ENCODE measurements around the gene LUC7L2.
"Not testable (repeated sequence)": the region's sequence is repeated elsewhere in the genome, so short reads cannot be mapped to it uniquely, and the experiment has no call there.

The LUC7L2 gene

DNA sequence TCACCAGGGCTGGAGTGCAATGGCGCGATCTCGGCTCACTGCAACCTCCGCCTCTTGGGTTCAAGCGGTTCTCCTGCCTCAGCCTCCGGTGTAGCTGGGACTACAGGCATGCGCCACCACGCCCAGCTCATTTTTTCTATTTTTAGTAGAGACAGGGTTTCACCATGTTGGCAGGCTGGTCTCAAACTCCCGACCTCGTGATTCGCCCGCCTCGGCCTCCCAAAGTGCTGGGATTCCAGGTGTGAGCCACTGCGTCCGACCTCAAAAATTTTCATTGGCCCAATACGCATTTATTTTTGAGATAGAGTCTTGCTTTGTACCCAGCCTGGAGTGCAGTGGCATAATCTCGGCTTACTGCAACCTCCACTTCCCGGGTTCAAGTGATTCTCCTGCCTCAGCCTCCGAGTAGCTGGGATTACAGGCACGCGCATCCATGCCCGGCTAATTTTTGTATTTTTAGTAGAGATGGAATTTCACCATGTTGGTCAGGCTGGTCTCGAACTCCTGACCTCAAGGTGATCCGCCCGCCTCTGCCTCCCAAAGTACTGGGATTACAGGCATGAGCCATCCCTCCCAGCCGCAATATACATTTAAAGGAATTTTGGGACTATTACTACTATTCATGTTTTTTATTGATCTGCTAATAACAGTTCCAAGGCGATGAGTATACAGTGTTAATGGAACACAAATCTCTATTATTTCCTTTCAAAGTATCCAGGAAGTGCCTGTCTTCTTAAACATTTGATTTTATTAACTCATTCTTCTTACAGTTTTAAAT is 1.8 kb upstream of the LUC7L2 start:
- not testable (repeated sequence) for DNase-seq

DNA sequence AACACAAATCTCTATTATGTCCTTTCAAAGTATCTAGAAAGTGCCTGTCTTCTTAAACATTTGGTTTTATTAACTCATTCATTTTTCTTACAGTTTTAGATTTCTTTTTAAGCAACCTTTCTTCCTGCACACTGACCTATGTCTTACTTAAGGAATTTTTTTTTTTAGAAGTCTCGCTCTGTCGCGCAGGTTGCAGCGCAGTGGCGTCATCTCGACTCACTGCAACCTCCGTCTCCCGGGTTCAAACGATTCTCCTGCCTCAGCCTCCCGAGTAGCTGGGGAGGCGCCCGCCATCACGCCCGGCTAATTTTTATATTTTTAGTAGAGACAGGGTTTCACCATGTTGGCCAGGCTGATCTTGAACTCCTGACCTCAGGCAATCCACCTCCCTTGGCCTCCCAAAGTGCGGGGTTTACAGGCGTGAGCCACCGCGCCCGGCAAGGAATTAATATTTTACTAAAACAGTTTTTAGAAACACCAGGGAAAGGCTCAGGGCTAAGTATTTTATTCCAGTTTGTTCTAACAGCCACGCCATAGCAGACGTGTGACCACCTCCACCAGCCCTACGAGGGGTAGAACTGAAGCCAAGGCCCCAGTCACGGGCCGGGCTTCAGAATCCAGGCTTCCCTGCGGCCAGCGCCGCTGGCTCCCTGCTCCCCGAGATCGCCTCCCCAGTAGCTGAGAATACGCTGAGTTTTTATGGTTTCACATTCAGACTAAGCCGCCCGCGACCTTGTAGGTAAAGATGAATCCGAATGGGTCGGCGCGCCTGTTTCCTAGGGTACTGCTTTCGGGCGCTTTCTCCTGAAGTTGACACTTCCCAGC is 941 bp upstream of the LUC7L2 start:
- peak; percentile 67 for DNase-seq

DNA sequence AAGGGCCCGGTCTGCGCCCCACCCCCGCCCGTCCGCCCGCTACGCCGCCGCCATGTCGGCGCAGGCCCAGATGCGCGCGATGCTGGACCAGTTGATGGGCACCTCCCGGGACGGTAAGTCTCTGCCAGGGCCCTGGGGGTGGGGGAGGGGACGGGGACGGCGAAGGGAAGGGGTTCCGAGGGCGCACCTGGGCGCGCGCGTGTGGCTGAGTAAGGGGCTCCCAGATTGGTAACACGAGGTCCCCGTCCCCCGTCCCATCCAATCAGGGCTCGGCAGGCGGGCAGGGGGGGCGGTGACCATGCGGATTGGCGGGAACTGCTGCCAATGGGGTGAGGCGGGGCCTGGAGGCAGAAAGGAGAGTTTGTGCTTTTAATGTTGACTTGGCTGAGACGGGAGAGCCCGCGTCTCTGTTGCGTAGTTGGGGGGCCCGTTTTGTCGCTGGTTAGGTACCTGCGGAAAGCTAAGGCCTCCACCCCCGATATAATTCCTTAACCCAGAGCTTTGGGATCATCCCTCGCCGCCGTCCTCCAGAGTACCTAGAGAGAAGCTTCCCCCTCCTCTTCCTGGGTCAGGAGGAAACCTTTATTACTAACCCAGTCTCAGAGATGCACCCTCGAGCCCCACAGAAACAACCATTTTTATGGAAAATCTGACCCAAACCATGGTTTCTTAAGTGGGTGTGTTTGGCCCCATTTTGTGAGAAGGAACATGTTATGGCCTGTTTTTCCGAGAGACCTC is 685 bp downstream of the LUC7L2 start:
- DNase-seq, result peak; percentile 85

DNA sequence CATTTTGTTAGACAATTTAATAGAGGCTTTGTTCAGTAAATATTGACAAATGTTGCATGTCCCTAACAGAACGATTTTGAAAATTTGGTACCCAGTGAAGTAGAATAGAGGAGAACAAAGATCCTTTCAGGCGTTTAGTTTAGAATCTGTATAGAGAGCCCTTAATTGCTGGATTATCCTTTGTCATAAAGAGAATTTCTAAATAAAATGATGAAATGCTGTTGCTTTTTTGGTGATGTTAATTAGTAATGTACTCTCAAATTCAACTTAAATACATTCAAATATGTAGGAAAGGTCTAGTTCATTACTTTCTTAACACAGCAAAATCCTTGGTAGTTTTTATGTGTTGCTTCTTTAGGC is 1.2 kb downstream of the LUC7L2 start:
- DNase-seq, result peak; percentile 10

DNA sequence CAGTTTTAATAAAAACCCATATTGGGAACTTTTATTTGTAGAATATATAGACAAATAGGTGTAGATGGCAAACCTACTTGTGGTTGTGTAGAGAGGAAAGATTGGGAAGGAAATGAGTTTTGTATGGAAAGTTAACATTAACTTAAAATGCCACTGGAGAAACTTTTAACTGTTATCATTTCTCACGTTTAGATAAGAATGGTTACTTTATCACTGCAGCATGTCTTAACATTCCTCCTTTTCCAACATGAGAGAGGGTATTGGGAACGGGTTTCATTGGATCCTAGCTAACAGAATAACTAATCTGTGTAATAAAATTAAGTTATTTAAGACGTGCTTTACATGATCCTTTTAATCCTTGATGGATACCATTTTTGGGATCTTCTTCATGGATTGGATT is 1.8 kb downstream of the LUC7L2 start:
- no peak for DNase-seq

DNA sequence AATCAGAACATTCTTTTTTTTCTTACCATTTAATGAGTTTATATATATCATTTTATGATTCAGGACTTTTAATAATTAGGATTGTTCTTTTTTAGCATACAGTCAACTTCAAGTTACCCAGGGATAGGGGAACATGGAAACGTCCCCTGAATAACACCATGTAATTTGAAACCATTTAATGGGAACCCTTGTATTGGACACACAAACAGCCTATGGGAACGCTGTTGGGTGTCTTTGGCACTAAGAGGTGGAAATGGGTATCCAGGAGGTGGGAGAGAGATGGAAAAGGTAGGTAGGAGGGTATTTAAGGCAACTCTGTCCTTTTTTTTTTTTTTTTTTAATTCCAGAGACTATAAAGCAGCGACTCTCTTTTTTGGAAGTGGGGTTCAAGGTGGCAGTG is 2.6 kb downstream of the LUC7L2 start:
- no peak for DNase-seq

DNA sequence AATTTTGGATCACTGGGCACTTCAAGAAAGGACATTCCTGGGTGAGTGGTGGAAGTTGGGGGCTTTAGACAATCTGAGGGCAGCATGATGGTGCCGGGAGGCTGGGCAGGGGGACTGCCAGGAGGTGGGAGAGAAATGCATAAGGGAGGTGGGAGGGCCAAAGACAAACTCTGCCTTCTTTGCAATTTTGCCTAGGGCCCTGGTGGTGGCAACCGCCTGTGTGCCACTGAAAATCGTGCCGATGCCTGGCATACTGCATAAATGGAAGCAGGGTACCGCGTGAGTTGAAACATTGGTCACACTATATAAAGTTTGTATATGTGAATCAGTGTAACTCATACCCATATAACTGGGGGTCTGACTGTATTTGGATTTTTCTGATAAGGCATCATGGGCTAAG is 3.3 kb downstream of the LUC7L2 start:
- no peak for DNase-seq

DNA sequence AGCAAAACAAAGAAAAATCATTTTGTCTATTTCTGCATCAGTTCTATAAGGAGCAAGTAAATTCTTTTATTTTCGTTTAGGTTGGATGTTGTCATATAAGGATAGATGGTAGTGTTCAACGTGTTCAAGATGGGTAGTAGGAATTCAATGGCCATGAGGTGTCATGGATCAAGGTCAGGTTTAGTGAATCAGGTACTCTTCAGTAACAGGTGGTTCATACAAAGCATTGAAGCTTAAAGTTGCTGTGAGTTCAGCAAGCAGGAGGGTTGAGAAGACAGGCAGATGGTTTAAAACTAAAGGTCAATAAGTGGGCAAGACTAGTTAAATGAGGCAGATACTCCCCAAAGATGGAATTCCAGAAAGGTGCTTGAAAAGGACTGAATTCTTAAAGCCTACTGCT is 5.6 kb downstream of the LUC7L2 start:
- no peak for DNase-seq

DNA sequence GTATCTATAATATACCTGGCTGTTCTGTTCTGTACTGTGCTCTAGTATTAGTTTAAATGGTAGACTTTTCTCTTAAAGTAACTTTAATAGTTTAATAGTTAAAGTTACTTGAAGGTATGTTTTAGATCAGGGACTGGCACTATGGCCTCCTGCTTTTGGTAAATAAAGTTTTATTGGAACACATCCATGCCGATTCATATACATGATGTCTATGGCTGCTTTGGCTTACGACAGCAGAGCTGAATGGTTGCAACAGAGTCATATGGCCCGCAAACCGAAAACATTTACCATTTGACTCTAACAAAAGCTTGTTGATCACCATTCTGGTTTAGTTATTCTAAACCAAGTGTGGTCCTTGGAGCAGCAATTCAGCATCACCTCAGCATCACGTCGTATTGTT is 6.7 kb downstream of the LUC7L2 start:
- DNase-seq, result no peak

DNA sequence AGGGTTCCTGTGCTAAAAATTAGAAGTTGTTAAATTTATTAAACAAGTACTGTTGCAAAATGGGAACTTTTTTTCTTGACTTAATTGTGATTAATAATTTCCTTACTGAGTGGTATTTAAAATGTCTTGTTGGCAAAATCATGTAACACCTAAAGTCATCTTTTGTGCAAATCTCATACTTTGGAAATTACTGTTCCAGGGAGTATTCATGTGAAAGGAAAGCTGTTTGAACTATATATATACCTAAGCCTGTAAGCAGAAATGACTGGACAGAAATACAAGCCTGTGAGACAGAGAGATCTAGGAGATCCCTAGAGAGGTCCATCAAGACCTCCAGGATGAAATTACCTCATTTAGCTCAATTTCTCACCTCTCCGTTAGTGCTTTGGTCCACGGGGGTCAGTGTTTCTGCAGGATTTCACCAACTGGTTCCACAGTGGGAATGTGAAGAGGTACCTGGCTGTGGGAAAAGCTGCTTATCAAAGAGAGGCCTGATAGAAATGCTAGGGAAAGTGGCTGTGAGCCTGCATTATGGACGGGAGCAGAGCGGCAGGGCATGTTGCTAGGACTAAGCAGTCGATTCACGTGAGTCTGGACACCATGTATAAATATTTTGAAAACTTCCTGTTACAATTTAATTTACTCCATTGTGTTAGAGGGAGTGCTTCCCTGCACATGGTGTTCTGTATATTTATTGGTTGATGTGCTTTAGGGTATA is 7.9 kb downstream of the LUC7L2 start:
- DNase-seq, result no peak

DNA sequence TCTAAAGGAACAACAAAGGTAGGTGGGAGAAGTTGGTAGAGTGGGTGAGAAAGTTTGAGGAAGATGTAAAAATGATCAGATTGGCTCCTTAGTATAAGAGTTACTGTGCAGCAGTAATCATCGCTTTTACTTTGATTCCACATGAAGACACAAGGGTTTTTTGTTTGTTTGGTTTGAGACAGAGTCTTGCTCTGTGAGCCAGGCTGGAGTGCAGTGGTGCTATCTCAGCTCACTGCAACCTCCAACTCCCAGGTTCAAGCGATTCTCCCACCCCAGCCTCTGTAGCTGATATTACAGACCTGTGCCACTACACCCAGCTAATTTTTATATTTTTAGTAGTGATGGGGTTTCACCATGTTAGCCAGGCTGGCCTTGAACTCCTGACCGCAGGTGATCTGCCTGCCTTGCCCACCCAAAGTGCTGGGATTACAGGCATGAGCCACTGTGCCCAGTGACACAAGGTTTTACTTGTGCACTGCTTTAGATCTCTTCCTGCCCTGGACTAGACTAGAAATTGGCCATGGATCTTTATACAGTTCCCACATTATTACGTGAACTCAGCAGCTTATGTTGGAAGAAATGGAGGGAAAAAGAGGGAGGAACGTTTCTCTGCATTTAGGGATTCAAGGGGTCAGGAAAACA is 10.7 kb downstream of the LUC7L2 start:
- DNase-seq, result no peak

DNA sequence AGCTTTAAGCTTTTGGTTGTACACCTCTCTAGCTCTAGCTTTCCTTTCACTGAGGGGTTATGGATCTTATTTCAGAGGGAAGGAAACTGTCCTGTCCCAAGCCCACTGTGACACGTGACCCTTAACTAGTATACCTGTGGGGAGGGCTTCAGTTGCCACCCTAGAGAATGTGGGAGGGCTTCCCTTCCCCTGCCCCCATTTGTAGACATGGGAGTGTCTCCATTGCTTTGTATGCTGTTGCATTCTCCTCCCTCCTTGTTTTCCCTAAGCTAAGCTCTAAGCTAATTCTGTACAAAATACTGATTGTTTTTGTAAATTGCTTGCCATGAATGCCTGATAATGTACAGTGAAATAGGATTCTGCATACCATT is 11.2 kb downstream of the LUC7L2 start:
- DNase-seq, result no peak

DNA sequence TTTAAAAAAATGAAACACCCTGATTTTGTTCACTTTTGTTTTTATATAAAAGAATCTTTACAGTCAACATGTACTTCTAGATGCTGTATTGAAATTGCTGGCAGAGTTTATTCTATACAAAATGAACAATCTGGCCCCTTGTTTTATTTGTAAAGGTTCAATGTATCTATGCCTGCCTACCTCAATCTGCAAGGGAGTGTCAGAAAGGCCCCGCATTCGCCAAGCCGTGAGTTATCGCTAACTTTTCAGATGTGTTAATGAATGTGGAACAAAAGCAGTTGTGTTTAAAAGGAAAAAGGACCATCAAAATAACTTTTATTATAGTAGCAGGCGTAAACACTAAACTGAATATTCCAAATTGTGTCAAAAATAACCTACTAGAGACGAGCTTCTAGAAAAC is 14.6 kb downstream of the LUC7L2 start:
- DNase-seq, result no peak

DNA sequence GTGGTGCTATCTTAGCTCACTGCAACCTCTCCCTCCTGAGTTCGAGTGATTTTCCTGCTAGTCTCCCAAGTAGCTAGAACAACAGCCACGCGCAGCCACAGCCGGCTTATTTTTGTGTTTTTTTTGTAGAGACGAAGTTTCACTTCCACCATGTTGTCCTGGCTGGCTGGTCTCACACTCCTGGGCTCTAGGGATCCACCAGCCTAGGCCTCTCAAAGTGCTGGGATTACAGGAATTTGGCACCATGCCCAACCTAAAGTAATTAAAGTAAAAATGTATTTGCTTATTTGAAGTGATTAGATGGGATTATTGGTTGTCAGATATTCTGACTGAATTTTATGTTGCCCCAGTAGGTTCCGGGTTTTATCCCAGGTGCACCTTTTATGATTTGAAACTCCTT is 22.7 kb downstream of the LUC7L2 start:
- DNase-seq, result no peak

DNA sequence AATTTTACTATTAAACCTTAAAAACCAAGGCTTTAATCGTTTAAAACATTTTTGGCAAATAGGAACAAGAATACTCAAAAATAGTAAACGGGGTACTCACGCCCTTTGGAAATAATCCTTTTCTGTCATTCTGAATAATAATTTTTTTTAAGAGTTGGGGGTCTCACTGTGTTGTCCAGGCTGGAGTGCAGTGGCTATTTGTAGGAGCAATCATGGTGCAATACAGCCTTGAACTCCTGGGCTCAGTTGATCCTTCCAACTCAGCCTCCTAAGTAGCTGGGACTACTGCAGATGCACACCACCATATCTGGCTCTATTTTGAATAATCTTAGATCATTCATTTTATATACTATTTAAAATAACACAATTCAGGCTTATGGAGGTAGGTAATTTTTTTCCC is 24.9 kb downstream of the LUC7L2 start:
- DNase-seq, result no peak

DNA sequence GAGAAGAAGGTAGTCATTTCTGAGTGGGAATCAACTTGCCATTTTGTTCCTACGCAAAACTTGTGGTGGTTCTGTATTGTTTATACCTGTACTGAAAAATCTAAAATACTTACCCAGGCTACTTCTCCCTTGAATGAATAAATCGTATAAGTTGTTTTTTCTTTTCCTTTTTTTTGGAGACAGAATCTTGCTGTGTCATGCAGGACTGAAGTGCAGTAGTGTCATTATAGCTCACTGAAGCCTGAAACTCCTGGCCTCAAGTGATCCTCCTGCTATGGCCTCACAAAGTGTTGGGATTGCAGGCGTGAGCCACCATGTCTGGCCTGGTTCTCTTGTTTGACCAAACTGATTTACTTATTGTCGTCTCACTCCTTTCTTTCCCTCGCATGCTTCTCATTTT is 27.9 kb downstream of the LUC7L2 start:
- DNase-seq, result no peak

DNA sequence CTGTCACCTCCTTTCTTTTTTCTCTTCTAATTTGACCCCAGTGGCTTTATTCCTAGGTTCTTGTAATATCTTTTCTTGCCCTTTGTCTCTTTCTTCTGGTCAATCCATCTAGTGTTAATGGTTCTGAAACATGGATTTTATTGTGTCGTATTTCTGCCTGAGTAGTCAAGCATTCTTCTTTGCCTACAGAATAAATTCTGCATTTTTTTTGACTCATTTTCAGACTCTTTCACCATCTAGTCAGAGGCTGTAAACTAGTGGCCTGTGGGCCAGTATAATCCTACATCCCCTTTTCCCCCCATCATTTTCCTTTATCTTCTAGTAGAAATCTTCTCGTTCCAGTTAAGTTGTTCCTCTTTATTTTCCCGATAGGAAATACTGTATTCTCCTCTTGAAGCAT is 29.4 kb downstream of the LUC7L2 start:
- DNase-seq, result no peak

DNA sequence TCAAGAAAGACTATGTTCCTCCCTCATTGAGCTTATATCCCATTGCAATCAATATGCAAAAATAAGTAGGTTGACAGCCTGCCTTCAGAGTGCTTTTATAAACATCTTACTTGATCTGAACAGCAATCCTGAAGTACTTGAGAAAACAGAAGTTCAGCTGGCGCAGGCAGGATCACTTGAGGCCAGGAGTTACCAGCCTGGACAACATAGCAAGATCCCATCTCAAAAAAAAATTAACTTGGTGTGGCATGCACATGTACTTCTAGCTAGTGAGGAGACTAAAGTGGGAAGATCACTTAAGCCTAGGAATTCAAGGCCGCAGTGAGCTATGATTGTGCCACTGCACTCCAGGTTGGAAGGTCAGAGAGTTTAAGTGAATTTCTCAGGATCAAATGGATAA is 30.1 kb downstream of the LUC7L2 start:
- no peak for DNase-seq

DNA sequence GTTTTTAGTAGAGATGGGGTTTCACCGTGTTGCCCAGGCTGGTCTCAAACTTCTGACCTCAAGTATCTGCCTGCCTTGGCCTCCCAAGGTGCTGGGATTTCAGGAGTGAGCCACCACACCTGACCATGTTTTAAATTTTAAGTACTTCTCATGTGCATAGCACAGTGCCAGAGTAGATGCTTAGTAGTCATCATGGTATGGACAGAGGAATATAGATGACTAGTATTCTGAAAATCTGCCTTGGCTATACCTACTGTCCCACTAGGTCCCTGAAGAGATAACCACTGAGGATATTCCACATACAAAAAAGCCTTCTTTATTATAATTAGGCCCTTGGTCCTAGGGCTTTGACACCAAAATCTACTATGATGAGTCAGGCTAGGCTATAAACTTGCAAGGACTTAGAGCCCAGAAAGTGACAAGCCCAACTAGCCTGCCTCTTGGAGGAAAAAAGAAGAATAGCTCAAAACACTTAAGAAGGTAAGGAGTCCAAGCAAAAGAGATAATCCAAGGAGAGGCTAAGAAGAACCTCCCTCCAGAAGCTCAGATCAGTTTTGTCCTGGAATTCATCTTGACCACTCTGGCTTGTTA is 34.0 kb downstream of the LUC7L2 start:
- no peak for DNase-seq

DNA sequence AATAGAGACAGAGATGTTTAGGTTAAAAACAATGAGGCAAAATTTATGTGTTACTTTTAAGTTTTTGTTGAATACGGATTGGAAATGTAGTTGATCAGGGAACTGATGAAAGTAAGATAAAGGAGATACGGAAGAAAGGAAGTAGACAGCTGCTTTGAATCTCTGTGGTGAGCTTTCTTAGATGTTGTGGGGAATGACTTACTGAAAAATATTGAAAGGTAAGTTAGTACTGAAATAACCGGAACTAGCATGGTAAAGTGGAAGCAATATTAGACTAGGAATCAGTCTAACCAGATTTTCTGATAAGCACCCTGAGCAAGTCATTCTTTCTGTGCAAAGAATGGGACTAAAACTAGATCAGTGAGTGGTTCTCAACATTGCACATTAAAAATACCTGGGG is 34.8 kb downstream of the LUC7L2 start:
- DNase-seq, result no peak

DNA sequence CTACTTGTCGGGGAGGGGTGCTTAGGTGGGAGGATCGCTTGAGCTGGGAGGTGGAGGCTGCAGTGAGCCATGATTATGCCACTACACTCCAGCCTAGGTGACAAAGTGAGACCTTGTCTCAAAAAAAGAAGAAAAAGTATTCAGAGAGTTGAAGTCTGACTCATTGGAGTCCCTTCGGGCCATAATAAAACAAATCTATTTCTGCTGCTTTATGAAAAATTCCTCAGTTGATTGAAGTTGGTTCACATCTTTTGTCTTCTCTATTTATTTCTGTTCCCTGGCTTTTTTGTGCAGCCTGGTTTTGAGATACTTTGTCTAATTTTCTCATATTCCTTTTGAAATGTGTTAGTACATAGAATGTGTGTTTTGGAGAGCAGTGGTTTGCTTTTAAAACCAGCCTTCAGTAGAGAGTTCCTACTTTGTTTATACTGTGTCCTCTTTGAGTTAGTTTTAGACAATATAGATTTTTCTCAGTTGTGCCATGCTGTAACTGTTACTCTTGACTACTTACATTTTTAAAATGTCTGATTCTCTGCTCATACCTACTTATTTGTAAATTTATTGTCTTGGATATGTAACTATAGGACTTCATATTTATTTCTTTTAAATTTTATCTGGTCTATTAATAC is 36.7 kb downstream of the LUC7L2 start:
- no peak for DNase-seq

DNA sequence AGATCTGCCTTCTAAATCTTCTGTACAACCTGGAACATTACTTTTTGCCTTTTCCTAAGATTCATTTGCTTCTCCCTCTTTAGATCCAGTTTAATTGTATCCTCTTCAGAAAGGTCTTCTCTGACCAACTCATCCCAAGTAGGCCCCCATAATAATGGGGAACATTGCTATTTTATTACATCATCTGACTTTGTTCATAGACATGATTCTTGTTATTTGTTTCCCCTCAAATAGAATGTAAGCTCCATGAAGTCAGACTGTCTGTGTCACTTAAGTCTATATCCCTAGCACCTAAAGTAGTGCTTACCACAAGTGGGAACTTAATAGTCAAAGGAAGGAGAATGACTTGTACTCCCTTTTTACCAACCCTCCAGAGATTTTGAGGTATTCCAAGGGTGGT is 37.5 kb downstream of the LUC7L2 start:
- DNase-seq, result no peak
